ENCODE measurements around the gene SETD1A.

Gene SETD1A

GRCh38 chr16:30956601-30957455, 726 bp upstream of the SETD1A start:
- no peak for DNase-seq

- DNase-seq = no peak
Measured at GRCh38 chr16:30958175-30959079, 873 bp downstream of the SETD1A start.

DNA sequence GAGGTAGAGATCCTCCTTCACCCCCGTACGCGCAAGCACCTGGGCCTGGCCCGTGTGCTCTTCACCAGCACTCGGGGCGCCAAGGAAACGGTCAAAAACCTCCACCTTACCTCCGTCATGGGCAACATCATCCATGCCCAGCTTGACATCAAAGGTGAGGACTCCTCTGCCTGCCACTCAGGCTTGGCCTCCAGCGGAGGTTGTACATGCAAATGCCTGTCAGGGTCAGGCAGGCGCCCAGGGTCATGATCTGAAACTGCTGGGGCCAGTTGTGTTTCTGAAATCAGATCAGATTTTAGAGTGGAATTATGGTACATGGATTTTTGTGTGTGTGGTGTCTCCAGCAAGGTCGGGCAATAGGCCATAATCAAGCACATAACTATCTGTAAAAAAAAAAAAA, 3.8 kb downstream of the SETD1A start:
- no peak for DNase-seq

DNA sequence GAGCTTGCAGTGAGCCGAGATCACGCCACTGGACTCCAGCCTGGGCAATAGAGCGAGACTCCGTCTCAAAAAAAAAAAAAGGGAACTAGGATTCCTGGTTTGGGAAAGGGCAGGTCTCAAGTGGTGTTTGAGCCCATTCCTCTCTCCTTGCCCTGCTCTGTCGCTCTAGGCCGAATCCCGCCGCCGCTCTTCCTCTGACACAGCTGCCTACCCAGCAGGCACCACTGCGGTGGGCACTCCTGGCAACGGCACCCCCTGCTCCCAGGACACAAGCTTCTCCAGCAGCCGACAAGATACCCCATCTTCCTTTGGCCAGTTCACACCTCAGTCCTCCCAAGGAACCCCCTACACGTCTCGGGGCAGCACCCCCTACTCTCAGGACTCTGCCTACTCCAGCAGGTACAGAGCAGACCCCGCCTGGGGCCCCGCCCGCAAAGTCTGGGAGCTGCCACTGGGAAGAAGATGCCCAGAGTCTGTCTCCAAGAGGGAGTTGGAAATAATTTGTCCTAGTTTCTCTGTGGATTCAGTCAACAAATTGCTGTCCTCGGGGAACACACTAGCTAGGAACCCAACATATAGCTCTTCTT, 6.5 kb downstream of the SETD1A start:
- DNase-seq = no peak

- DNase-seq = no peak
Measured at GRCh38 chr16:30964574-30965226, 7.1 kb downstream of the SETD1A start.

DNA sequence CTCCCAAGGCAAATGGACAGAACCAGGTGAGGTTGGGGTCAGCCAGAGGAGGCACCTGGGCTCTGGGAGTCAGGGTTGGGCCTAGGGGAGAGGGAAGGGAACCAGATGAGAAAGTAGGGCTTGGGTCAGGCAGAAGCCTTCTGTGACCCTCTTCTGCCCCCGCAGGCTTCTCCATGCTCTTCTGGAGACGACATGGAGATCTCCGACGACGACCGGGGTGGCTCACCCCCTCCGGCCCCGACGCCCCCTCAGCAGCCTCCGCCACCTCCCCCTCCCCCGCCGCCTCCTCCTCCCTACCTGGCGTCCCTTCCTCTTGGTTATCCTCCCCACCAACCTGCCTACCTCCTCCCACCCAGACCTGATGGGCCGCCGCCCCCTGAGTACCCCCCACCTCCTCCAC, 7.9 kb downstream of the SETD1A start:
- DNase-seq = no peak

DNA sequence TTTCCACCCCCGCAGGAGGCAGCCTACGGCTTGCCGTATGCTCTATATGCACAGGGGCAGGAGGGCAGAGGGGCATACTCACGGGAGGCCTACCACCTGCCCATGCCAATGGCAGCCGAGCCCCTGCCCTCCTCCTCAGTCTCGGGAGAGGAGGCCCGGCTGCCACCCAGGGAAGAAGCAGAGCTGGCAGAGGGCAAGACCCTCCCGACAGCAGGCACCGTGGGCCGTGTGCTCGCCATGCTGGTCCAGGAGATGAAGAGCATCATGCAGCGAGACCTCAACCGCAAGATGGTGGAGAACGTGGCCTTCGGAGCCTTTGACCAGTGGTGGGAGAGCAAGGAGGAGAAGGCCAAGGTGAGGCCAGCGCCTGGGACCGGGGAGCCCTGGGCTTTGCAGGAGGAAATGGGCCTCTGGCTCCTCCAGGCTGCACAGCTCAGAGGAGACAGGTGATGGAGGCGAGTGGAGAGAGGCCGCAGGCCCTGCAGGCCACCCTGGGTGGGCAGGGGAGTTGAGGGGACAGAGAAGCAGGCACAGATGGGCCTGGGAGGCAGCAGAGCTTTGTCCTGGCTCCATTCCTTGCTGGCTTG, 8.6 kb downstream of the SETD1A start:
- DNase-seq = no peak

- no peak for DNase-seq
Measured at GRCh38 chr16:30967795-30968194, 10.2 kb downstream of the SETD1A start.

DNA sequence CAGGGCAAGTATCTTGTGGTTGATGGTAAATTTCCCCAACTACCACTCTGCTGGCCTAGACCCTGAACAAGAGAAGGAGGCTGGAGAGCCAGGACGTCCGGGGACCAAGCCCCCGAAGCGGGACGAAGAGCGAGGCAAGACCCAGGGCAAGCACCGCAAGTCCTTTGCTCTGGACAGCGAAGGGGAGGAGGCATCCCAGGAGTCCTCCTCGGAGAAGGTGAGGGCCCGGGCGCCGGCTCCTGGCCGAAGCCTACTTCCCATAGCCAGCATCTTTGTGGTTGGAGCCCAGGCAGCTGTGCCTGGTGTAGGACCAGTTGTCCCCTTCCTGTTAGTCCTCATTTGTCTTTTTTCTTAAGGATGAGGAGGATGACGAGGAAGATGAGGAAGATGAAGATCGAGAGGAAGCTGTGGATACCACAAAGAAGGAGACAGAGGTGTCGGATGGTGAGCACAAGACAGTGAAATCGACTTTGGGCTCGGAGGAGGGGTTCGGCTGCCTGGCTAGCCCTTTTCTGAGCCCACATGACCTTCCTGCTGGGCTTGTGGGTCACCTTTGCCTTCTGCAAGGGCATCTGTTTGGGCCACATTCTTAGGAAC, 11.8 kb downstream of the SETD1A start:
- no peak for DNase-seq

GRCh38 chr16:30971298-30971697, 13.7 kb downstream of the SETD1A start:
- no peak for DNase-seq

DNA sequence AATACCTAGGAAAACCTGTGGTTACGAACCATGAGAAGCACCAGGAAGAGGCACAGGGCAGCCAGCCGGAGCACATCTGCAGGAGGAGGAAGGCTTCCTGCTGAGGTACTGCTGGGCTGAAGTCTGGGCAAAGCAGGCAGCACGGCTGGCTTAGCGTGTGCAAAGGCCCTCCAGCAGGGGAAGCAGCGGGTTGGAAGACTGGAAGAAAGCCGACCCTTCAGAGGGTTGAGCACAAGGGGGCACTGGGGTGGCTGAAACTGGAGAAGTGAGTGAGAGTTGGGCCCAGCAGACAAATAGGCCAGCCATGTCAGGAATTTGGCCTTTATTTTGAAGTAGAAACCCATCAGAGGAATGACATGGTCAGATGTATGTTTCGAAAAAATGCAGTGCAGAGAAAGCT, 15.3 kb downstream of the SETD1A start:
- no peak for DNase-seq

- no peak for DNase-seq
Measured at GRCh38 chr16:30974348-30974747, 16.8 kb downstream of the SETD1A start.

- DNase-seq = no peak
Measured at GRCh38 chr16:30976486-30976885, 18.9 kb downstream of the SETD1A start.

DNA sequence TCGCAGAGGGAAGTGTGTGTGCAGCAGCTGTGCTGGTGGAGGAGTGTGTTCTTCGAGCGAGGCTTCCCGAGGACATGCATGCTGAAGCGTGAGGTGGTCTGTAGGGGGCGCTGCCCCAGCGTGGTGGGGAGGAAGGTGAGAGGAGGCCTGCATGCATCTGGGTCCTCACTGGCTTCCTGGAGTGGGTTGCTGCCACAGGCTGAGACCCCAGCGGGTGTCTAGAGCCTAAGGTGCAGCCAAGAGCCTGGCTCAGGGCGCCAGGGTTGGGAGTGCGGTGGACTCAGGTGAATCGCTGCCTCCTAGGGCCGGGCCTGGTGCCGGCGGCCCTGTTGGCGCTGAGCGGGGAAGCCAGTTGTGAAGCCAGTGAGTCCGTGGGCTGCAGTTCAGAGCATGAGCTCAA, 19.9 kb downstream of the SETD1A start:
- no peak for DNase-seq

GRCh38 chr16:30979170-30980022, 21.8 kb downstream of the SETD1A start:
- DNase-seq = no peak

- no peak for DNase-seq
Measured at GRCh38 chr16:30980023-30980371, 22.4 kb downstream of the SETD1A start.

DNA sequence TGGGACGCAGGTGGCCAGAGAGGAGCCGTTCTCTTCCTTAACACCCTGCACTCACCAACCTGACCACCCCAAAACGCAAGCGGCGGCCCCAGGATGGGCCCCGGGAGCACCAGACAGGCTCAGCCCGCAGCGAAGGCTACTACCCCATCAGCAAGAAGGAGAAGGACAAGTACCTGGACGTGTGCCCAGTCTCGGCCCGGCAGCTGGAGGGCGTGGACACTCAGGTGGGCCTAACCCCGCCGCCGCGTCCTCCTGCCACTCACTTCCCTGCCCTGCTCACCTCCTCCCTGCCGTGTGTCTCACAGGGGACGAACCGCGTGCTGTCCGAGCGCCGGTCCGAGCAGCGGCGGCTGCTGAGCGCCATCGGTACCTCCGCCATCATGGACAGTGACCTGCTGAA, 22.9 kb downstream of the SETD1A start:
- no peak for DNase-seq

DNA sequence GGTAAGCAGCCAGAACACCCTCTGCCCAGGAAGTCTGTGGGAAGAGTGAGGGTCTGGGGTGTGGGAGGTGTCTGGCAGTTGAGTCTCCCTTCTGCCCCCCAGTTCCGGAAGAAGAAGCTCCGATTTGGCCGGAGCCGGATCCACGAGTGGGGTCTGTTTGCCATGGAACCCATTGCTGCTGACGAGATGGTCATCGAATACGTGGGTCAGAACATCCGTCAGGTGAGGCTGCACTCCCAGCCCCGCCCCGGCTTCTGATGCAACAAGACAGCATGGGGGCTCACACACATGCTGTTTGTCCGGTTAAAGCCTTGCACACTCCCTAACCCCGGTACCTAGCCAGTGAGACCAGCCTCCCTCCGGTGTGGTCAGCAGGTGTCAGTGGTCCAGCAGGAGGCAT, 23.4 kb downstream of the SETD1A start:
- DNase-seq = no peak

DNA sequence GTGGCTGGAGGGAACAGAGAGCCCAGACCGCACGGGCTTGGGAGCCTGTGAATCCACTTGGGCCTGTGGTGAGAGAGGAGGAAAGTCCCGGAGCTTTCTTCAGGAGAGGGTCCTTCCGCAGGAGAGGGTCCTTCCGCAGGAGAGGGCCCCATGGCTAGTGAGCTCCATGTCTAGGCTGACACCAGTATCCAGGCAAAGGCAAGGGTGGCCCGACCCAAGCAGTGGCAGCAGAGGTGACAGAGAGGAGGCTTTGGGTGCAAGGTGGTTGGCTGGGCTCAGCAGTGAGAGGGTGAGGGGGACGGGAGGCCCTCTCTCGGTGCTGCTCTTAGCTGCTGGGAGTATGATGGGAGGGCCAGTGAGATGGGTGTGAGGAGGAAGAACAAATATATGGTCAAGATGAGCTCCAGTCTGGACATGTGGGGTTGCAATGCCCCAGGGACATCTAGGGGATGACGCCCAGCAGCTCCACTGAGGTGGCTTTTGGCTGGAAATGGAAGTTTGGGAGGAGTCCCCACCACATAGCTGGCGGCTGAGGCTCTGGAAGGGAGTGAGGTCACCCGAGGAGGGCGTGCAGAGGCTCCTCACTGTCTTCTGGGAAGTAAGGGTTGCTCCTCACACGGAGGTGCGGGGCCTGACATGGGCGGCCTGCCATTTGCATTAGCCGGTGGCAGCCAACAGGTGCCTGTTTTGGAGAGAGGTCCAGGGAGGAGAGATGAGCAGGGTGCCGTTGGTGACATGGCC, 25.2 kb downstream of the SETD1A start:
- DNase-seq = no peak

DNA sequence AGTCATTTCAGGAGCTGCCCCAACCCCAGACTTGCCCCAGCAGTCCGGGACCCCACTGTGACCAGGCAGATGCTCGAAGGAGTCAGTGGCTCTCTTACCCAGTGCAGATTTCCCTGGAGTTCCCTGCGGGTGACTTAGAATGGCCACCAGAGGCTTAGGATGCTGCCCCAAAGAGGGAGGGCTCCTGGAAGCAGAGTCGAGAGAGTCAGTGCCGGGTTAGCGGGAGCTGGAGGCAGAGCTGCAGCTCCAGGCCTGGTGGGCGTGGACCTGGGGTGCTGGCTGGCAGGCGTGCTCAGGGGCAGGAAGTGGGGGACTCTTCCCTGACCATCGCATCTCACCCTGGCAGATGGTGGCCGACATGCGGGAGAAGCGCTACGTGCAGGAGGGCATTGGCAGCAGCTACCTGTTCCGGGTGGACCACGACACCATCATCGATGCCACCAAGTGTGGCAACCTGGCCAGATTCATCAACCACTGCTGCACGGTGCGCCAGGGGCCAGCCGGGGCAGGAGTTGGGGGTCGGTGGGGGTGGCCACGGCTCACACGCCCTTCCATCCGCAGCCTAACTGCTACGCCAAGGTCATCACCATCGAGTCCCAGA, 25.8 kb downstream of the SETD1A start:
- no peak for DNase-seq

All from NCI-H2081 treated with DMSO at 0.1 percent for 48 hours (cell line).